Smooth muscle cell (in vitro differentiated cells): ENCODE results near the gene TSPAN13. TPM values are rescaled to one million over a fixed set of nuclear protein-coding genes. Genes with fewer than 3 reads are reported as not detected.

ENCODE experiments used
- DNase-seq: peaks from one replicate; lab custom pipeline; 2025; ENCODE audit not compliant: unreplicated experiment; lab: John Stamatoyannopoulos, UW
- H2AFZ ChIP-seq: fragments of 200-600 bp; sonication (generic); 2 replicates; pipeline ENCODE4 v1.6.0; 2016; ENCODE audit warnings: antibody characterized with exemption, low read depth, mild to moderate bottlenecking
- H3F3A ChIP-seq: fragments of 200-600 bp; sonication (generic); 2 replicates; pipeline ENCODE4 v1.6.0; 2017; ENCODE audit warnings: antibody characterized with exemption, low read depth
- H3K27ac ChIP-seq: fragments of 200-600 bp; sonication (generic); 2 replicates; pipeline ENCODE4 v1.5.1; 2016; ENCODE audit warnings: low read depth, mild to moderate bottlenecking
- H3K27me3 ChIP-seq: fragments of 200-600 bp; sonication (generic); 2 replicates; pipeline ENCODE4 v1.6.1; 2016; ENCODE audit warnings: low read depth, mild to moderate bottlenecking
- H3K36me3 ChIP-seq: fragments of 200-600 bp; sonication (generic); 2 replicates; pipeline ENCODE4 v1.5.1; 2016; ENCODE audit warnings: low read depth
- H3K4me1 ChIP-seq: fragments of 200-600 bp; sonication (generic); 2 replicates; pipeline ENCODE4 v1.5.1; 2016; ENCODE audit warnings: low read depth
- H3K4me2 ChIP-seq: fragments of 200-600 bp; sonication (generic); 2 replicates; pipeline ENCODE4 v1.6.0; 2016; ENCODE audit warnings: mild to moderate bottlenecking
- H3K4me3 ChIP-seq: fragments of 200-600 bp; sonication (generic); 2 replicates; pipeline ENCODE4 v1.5.1; 2016; ENCODE audit warnings: mild to moderate bottlenecking
- H3K79me2 ChIP-seq: fragments of 200-600 bp; sonication (generic); 2 replicates; pipeline ENCODE4 v1.6.0; 2016; ENCODE audit warnings: low read depth, mild to moderate bottlenecking
- H3K9ac ChIP-seq: fragments of 200-600 bp; sonication (generic); 2 replicates; pipeline ENCODE4 v1.6.0; 2016; ENCODE audit warnings: low read depth
- H3K9me3 ChIP-seq: fragments of 200-600 bp; sonication (generic); replicated peaks from 2 replicates; pipeline ENCODE4 v1.5.1; 2016; ENCODE audit warnings: low read depth
- H4K20me1 ChIP-seq: fragments of 200-600 bp; sonication (generic); 2 replicates; pipeline ENCODE4 v1.6.0; 2016; ENCODE audit warnings: low read depth
- whole genome bisulfite sequencing: methylation state at CpG from one replicate; pipeline ENCODE4 v1.1.7; 2016; ENCODE audit warnings: low lambda C conversion rate; 5-methylcytosine and 5-hydroxymethylcytosine counted together
- polyA plus RNA-seq: library from polyadenylated mRNA; unstranded; fragments of >200 nt; fragmentation: Nextera tagmentation; extraction: Ambion mirVana; gene quantifications from 2 replicates; pipeline ENCODE4 v1.2.1, GENCODE V29; 2016
- total RNA-seq: library from RNA; depleted of rRNA; stranded (reverse); fragments of >200 nt; gene quantifications from 2 replicates; pipeline ENCODE4 v1.2.3, GENCODE V29; 2014
- TF ChIP-seq, protein P1 (sequence below): fragments of 200-600 bp; sonication (generic); IDR thresholded peaks from 2 replicates; pipeline ENCODE4 v1.5.1; 2017; ENCODE audit warnings: borderline replicate concordance, mild to moderate bottlenecking, antibody characterized with exemption; ENCODE audit not compliant: insufficient read depth, poor library complexity, severe bottlenecking

Gene TSPAN13
- total and polyA plus RNA-seq, 2 experiments from 2014 or later, result 103 to 142 TPM

DNA sequence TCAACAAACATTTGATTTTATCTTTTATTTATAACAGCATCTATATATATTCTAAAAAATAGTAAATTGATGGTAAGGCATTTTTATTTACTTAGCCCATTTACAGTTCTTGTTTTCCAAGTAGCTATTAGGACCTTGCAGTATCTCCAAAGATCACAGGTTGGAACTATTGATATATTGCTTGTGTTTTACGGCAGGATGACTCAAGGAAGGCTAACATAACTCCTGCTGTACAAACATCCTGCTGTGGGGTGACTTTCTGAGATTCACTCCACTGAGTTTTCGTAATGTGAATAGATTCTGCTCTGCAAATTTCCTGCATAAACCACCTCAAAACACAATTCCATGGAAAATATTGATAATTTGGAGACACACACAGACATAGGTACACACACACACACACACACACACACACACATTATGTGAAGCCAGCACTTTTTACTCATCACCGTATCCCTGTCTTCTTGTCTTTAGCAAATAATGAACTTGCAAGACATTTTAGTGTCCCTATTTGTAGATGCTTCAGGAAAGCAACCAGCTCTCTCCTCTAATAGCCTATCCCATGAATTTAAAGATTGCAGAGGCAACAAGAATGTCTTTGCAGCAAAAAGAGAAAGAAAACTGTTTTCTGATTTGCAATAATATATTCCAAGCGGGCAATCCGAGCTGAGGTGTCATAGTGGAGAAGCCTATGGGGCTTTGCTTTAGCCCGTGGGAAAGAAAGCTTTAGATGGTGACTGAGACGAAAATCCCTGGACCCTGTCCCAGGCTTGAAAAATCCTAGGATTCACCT lies 50.5 kb downstream of the TSPAN13 start:
- Histone ChIP-seq H3K36me3 (no peaks in the 10 kb centered on the region), H3K4me2 (no peak overlapping the region), H3K4me1 (no peaks in the 10 kb centered on the region), H3K27ac (no peak overlapping the region), H3K9me3 (no peaks in the 10 kb centered on the region), H4K20me1 (no peaks in the 10 kb centered on the region), H3K9ac (no peak overlapping the region), H3K27me3 (no peaks in the 10 kb centered on the region), H3F3A (no peaks in the 10 kb centered on the region), H3K79me2 (no peaks in the 10 kb centered on the region), H2AFZ (no peak overlapping the region), H3K4me3 (peak overlapping the region; percentile 26)
- TF ChIP-seq, protein P1, sequence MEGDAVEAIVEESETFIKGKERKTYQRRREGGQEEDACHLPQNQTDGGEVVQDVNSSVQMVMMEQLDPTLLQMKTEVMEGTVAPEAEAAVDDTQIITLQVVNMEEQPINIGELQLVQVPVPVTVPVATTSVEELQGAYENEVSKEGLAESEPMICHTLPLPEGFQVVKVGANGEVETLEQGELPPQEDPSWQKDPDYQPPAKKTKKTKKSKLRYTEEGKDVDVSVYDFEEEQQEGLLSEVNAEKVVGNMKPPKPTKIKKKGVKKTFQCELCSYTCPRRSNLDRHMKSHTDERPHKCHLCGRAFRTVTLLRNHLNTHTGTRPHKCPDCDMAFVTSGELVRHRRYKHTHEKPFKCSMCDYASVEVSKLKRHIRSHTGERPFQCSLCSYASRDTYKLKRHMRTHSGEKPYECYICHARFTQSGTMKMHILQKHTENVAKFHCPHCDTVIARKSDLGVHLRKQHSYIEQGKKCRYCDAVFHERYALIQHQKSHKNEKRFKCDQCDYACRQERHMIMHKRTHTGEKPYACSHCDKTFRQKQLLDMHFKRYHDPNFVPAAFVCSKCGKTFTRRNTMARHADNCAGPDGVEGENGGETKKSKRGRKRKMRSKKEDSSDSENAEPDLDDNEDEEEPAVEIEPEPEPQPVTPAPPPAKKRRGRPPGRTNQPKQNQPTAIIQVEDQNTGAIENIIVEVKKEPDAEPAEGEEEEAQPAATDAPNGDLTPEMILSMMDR, result no peak
- 84% methylated on average over 7 of the region's 7 CpGs for WGBS
- DNase-seq, result no peak

DNA sequence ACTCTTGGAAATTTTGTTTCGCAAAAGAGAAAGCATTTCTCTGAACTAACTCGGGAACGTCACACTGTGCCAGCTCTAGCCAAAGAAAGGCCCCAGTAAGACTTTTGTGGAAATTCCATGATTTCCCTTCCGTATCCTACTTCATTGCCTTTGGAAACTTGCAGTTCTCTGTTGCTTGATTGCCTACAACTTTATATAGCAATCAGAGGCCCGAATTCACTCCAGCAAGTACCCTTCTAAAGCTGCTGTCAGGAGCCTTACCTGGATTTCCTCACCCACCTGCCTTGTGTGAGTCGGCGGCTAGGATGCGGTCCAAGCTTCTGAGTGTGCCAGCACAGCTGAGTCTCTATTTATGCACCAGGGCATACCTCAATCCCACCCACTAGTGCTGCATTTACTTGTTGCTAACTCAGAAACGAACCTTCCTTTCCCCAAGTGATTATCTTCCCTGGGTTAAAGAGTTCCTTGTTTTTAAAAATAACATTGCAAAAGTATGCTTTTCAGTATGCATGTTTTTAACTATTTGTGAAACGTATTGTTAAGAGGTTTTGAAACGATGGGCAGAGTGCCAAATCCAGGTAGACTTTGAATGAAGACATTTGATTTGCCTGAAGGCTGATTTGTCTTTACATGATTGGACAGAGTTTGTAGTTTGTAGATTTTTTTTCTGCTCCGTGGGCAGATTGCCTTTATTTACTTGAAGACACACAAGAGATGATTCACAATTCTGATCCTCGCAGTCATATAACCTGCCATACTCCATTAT lies 51.3 kb downstream of the TSPAN13 start, which contains the start of gene AGR2:
Gene AGR2 (minus strand): TSS at position 326 of the 766 bp plus-strand sequence. CDS start 3,203 bp downstream, outside the sequence.
- no peak for DNase-seq
- Histone ChIP-seq H3K9ac (no peak within 1 kb of the TSS), H4K20me1 (no peaks in the 10 kb centered on the region), H3K9me3 (no peaks in the 10 kb centered on the region), H3K36me3 (no peaks in the 10 kb centered on the region), H3F3A (no peaks in the 10 kb centered on the region), H3K4me1 (no peaks in the 10 kb centered on the region), H3K4me3 (peak within 1 kb of the TSS; percentile 26), H3K4me2 (no peak within 1 kb of the TSS), H2AFZ (no peak within 1 kb of the TSS), H3K27ac (no peak within 1 kb of the TSS), H3K79me2 (no peaks in the 10 kb centered on the region), H3K27me3 (no peaks in the 10 kb centered on the region)
- WGBS, result 88% methylated on average over 13 of the region's 13 CpGs
- TF ChIP-seq, protein P1, result no peak

DNA sequence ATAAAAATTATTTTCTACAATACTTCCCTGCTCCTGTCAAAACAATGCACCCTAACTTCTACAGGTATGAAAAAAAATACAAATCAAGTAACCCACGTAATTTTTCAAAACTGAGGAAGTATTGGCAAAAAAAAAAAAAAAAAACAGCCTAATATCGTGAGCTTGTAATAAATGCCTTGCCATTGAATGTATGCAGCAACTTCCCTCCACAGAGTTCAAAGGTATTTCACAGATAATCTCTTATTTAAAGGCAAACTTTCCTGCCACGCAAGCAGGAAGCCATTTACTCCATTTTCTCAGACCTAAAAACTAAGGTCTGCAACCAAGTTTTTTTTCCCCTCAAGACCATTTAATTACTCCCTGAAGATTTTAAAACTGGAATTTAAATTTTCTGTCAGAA lies 51.9 kb downstream of the TSPAN13 start:
- Histone ChIP-seq H2AFZ (no peak overlapping the region), H3K4me1 (no peaks in the 10 kb centered on the region), H3K9ac (no peak overlapping the region), H3K36me3 (no peaks in the 10 kb centered on the region), H3K27ac (no peak overlapping the region), H3F3A (no peaks in the 10 kb centered on the region), H3K4me2 (no peak overlapping the region), H4K20me1 (no peaks in the 10 kb centered on the region), H3K4me3 (no peak overlapping the region), H3K27me3 (no peaks in the 10 kb centered on the region), H3K79me2 (no peaks in the 10 kb centered on the region), H3K9me3 (no peaks in the 10 kb centered on the region)
- DNase-seq, result no peak
- WGBS, result 88% methylated on average over 3 of the region's 3 CpGs
- TF ChIP-seq, protein P1, result no peak
